DMS53 treated with DMSO at 0.1 percent for 48 hours (cell line): Measurements from ENCODE around the gene YPEL1.
"Not testable (repeated sequence)": the region's sequence is repeated elsewhere in the genome, so short reads cannot be mapped to it uniquely, and the experiment has no call there.

Experiments used
- DNase-seq: peaks from one replicate; lab custom pipeline; 2025; ENCODE audit not compliant: unreplicated experiment; lab: John Stamatoyannopoulos, UW

YPEL1 gene

DNA sequence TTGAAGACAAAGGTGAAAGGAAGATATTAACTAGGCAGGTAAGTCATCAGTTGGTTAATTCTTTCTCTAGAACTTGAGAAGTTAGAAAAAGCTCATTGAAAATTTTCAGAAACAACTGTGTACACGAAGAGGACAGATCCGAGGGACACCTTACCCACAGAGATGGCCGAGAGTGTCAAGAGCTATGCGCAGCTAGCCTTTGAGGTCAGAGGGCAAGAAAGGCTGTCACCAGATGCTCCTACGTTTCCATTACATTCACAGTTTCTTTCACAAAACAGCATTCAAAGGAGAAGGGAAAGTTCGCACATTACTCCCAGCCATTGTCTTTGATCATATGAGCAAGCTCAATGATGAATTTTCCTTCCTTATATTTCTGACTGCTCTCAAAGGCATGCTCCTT is 34.8 kb downstream of the YPEL1 start:
- DNase-seq = no peak

DNA sequence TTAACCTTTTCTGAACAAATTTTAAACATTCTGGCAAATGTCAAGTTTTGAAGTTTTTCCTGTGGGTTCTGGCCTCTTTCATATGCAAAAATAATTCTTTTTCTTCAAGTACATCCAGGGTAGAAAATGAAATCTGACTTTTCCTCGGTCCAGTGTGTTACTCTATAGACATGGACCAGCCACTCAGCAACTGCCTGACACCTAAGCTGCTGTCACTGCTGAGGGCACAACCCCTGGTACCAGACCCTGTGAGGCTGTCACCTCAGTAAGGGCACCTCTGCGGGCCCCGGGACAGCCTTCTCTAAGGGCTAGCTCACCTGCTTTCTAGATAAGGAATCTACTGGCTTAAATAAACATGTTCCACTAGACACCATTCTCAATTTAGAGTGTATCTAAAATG is 36.0 kb downstream of the YPEL1 start:
- DNase-seq = no peak

DNA sequence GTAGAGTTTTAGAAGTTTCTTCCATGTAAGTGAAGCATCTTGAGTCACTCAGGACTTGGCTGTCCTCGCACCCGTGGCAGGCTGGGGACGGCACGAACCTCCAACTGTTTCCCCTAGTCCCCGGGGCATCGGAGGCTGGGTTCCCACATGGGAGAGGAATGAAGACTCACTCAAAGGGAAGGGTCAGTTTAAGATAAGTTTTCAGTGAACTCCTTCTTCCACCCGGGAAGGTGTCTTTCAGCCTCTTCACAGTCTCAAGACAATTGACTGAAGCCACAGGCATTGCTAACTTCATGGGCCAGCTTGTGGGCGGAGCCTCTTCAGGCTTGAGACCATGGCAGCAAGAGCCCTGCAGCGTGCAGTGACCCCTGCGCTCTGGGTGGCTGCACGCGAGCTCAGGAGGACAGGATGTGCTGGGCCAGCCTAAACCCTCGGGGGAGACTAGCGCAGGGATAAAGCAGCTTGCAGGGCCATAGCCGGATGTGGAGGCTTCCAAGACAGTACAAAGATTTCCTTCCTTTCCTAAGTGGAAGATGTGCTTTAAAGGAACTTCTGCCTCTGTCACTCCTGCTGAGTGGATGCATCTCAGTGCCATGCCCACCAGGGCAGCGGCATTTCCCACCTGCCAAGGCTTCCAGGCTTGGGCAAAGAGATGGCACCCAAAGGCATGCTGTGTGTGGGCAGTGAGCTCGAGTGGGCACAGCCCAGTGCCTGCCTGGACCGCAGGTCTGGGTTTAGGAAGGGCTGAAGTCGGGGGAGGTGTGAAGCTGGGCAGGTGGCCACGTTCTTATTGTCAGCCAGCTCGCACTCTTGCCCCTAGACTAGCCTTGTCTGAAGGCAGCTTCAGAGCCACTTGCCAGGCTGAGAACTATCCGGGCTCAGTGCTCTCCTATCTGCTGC is 36.9 kb downstream of the YPEL1 start:
- DNase-seq = no peak

DNA sequence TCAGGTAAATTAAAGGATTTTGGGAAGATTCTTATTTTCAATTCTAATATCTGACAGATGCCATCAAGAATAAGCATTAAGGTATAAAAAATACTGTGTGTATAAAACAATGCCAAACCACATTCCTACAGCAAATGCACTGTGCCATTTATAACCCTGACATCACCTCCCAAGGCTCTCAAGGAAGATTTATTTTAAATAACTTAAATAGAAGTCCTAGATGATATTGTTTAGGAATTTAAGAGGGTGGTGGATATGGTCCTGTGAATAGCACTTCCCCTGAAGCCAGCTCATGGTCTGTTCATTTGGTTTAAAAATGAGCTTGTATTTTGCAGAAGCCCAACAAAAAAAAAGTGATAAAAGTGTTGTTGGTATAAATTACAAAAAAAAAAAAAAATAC is 37.7 kb downstream of the YPEL1 start:
- DNase-seq = no peak

DNA sequence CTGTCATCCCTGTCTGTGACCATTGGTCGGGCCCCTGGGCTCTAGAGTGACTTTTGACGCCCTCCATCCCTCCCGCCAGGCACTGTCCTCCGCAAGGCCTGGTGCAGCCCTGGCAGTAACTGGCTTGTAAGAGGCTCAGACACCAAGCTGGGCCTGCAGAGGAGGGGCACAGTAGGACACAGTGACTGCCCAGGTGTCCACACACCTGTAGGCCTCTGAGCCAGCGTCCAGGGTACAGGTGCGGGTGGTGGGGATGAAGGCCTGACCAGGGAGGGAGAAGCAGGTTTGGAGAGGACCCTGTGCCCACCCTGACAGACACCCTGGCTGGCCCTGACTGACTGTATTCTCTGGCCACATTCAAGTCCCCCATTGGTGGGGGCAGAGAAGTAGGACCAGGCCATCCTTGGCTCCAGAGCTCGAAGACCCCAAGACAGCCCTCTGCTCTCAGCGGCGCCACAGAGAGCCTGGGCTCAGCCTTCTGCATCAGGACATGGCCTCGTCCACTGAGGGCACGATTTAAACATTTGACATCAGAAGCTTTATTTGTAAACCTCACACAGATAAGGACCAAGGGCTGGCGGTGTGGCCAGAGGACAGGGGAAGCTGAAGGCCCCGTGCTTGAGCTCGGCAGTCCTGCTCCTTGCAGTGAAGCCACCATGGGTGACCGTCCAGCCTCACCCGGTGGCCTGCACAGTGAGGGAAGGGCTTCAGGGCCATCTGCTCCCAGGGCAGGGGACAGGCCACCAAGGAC is 38.4 kb downstream of the YPEL1 start:
- DNase-seq = no peak

DNA sequence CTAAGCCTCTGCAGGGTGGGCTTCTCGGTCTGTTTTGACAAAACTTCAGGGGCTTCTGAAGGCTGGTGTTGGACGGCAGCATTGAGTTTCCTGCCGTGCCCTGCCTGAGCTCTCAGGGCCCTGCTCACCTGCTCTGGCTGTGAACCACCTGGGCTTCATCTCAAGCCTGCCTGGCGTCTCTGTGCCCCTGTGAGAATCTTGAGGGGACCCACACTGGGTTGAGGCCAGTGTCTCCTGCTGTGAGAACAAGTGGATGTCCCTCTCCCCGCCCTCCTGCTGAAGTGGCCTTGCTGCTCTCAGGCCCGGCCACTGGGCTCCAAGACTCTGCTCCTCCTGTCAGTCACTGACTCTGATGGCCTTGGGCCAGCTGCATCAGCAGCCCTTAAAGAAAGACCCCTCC is 39.5 kb downstream of the YPEL1 start:
- DNase-seq = no peak

DNA sequence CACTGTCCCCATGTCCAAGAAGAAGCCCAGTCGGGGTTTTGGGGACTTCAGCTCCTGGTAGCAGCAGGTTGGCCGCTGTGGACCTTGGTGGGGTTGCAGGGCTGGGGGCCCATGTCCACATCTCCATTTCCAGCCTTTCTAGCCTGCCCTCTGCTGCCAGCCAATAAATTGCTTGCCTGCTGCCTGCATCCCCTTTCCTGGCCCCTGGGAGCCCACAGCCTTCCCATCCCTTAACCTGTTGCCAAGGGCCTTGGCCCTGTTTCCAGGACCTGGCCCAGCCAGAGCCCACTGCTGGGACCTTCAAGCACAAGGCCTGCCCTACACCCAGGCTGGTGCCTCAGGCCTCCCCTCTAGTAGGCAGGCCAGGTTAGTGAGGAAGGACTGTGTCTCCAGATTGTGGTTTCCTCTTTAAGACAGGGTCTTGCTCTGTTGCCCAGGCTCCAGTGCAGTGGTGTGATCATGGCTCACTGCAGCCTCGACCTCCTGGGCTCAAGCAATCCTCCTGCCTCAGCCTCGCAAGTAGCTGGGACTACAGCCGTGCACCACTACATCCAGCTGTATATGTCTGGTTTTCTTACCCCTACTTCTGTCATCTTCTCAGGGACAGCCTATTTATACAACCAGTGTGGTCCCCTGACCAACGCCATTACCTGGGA is 40.0 kb downstream of the YPEL1 start:
- DNase-seq = no peak

DNA sequence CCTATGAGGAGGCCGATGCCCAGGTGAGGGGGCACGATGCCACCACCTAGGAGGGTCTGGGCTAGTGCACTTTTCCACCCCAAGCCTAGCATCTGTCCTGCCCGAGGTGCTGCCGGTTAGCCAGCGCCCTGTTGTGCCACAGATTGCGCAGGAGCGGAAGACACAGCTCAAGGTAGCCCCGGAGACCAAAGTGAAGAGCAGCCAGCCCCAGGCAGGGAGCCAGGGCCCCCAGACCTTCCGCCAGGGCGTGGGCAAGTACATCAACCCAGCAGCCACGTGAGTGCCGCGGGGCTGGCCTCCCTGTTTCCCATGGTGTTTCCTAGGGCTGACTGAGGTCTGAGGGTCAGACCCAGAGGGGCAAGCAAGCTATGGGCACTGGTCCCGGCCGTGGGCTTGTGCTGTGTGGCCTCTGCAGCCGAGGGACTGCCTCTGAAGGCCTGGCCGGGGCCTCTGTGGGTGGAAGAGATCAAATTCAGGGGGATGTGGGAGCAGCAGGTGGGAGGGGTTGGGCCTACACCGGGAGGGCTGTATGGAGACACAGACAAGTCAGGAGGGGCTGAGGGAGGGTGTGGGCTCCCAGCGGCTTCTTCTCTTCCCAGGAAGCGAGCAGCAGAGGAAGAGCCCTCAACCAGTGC is 40.7 kb downstream of the YPEL1 start:
- no peak for DNase-seq

DNA sequence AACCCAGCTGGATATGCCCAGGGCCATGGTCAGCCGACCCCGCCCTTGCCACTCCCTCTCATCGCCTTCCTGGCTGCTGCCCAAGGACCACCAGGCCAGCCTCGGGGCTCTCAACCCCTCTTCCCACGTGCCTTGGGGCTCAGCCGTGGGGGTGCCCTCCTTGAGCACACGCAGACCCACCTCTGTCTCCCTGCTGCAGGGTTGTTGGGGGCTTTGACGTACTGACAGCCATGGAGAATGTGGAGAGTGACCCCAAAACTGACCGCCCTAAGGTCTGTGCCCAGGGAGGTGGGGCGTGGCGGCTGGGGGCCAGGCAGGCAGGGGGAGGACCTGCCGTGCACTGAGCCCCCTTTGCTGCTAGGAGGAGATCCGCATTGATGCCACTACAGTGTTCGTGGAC is 41.2 kb downstream of the YPEL1 start:
- DNase-seq = no peak

DNA sequence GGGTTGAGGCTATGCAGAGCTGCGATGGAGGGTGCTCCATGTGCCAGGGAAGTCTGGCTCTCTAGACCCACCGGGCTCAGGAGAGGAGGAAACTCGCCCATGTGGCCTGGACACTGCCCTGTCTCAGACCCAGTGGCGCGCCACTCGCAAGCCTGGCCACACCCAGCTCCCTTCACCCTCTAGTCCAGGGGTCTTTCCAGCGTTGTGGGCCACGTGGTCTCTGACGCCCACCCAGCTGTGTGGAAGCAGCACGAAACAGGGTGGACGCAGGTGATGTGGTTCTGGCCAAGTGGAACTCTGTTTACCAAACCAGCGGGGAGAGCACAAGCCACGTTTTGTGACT is 41.6 kb downstream of the YPEL1 start:
- DNase-seq = no peak

DNA sequence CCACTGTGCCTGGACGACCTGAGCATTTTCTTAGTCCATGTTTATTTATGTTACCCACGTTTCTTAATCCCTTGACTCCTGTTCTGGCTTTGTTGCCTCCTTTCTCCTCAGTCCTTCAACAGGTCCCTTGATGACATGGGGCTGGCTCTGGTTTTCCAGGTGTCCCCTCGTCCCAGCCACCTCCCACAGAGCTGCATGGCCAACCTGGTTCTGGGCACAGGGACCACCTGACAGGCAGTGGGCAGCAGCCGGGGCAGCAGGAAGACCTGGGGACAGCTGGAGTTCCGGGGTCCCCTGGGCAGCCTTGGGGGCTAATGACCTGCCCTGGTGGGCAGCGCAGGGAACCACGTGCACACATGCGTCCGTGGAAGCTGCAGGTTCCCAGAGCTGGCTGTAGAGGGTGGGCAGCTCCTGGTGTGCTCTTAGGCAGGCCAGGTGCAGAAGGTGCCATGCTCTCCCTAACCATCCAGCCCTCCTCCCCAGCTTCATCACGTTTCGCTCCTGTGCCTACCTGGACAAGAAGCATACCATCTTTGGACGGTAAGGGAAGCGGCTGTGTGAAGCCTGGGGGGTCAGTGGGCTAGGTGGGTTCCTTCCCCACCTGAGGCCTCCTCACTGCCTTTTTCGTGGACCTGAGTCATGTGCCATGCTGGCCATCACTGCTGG is 42.1 kb downstream of the YPEL1 start:
- no peak for DNase-seq

DNA sequence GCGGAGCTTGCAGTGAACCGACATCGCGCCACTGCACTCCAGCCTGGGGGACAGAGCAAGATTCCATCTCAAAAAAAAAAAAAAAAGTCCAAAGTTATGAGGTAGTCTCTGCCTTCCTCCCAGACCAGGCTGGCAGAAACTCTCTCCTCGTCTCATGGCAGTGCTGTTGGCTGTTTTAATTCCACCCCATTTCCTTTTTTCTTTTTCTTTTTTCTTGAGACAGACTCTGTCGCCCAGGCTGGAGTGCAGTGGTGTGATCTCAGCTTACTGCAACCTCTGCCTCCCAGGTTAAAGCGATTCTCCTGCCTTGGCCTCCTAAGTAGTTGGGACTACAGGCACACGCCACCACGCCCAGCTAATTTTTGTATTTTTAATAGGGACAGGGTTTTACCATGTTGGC is 42.7 kb downstream of the YPEL1 start:
- DNase-seq = not testable (repeated sequence)

DNA sequence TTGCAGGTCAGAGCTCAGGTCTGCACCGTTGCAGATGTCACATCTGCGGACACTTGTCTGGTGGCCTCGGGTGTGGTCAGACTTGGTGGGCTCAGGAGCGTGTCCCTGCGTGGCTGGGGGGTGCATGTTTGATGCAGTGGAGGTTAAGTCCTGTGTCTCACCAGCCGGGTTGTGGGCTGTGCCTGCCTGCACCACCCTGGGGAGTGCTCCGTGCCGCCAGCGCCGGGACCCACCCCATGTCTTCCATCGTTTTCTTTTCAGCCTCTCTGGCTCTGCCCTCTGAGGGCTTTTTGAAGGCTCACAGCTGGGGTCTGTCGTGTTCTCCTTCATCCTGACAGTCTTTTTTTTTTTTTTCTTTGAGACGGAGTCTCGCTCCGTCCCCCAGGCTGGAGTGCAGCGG is 43.8 kb downstream of the YPEL1 start:
- DNase-seq = no peak

DNA sequence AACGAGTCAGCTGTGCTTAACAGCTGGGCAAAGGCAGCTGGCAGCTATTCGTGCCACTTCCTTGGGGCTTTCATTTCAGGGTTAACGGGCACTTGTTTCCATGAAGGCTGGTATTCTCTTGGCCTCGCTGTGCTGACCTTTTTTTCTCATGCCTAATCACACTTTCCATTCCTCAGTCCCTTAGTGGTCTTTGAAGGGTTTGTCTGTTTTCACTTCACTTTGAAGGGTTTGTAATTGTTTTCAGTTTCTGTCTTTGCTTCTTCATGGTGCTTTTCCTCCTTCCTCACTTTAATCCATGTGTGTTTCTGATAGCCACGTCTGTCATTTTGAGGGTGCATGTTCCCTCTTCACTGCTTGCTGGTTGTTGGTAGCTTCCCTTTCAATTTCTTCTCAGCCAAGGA is 45.2 kb downstream of the YPEL1 start:
- no peak for DNase-seq

DNA sequence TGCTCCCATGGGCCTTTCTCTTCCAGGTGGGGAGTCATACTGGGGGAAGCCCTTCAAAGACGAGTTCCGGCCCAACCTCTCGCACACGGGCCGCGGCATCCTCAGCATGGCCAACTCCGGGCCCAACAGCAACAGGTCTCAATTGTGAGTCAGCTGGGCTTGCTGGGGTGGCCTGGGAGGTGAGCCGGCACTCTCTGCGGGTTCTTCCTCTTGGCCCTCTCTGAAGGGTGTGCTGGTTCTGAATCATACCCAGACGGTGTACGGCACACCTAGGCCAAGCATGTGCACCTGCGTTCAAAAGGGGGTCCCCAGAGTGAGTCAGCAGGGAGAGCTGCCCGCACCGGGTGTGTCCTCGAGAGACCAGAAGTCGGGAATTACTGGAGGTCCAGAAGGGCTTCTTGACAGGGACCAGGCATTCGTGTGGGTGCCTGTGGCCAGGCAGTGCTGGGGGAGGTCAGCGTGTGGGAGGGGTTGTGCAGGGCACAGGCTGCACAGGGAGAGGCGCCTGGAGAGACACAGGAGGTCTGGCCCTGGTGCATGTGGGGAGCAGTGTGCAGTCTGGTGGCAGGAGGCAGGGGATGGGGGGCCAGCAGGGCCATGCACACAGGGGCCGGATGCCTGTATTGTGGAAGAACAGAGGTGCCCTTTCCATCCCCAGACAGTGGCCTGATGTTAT is 46.8 kb downstream of the YPEL1 start:
- DNase-seq = no peak

DNA sequence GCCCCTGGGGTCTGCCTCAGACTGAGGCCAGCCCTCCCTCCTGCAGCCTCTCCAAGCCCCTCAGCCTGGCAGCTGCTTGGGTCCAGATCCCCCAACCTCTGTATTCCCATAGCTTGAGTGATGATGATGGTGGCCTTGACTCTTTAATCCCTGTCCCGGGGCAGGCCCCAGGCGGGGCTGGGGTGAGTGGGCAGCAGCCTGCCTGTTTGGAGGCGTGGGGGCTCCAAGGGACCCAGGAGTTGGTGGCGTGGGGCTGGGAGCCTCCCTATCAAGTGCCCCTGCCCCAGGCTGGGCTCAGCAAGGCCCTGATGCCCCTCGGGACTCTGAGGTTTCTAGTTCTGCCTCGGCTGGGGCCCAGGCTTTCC is 47.3 kb downstream of the YPEL1 start:
- DNase-seq = no peak

DNA sequence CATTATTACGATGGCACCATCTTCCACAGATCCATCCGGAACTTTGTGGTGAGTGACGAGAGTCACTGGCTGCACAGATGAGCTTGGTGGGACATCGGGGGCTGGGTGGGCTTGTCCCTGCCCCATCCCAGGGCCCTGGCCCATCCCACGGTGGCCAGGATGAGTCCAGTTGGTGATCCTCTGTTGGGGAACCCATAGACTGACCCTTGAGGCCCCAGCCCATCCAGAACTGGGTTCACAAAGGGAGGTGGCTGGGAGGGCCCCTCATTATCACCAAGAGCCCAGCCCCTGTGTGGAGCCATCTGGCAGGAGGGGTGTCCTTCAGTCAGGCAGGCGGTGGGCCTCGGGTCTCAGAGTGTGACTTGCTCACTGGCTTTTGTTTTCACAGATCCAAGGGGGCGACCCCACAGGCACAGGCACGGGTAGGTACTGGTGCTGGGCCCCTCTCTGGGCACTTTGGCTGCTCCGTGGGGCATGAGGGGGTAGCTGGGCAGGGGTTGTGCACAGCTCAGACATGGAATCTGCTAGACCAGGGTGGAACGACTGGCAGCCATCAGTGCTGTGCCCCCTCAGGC is 47.8 kb downstream of the YPEL1 start:
- no peak for DNase-seq

DNA sequence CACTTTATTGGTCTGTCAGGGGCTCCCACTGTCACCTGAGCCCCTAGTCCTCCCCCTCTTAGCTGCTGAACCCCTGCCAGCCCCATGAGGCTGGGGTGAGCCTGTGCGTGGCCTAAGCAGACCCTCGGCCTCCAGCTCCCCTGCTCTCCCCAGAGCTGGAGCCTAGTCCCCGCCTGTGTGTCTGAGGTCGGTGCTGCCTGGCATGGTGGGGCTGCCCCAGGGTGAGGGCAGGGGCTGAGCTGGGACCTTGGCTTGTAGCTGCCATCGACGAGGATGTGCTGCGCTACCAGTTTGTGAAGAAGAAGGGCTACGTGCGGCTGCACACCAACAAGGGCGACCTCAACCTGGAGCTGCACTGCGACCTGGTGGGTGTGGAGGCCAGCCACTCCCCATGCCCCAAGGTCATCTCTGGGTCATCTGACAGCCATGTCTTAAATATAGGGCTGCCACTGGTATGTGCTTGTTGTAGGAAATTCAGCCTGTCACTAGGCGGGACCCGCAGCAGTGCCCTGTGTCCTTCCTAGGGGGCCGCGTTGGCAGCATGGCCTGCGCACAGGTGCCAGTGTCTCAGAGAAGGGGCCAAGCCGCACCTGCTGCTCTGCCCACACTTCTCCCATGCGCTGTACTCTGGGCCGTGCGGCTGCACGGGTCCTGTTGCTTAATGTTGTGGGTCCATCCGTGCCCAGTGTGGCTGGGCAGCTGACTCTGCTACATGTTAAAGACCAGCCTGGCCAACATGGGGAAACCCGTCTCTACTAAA is 48.8 kb downstream of the YPEL1 start:
- DNase-seq = no peak

DNA sequence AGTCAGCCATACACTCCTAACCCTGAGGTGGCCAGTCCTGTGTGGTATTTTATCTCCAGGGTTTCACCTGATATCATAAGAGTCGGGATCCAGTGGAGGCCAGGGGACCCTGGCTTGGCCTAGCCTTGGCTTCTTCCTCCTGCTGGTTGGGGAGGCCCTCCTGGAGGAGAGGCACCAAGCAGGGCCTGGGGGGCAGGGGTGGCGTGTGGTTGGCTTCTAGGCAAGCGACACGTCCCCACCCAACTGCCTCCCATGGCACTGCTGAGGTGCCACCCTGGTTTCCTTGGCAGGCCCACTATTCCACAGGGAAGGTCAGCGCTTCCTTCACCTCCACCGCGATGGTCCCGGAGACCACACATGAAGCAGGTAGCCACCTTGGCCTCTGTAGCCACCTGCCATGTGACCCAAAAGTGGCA is 49.4 kb downstream of the YPEL1 start:
- no peak for DNase-seq

DNA sequence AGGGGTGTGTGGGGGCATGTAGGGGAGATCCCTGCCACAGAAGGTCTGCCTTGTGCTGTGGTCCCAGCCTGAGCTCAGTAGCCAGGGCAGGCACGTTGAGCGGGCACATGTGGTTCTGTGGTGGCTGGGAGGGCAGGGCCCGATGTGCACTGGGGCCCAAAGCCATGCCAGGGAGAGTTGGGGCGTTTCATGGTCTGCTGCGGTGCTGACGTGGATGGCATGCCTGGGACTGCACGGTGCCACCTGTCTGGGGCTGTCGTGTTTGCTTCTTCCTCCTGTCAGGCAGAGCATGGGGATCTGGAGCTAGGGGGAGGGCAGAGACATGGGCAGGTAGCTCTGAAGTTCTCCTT is 50.5 kb downstream of the YPEL1 start:
- DNase-seq = no peak
